AG04449 (cell line): Measurements from ENCODE around the gene TLK2.
"Not testable (repeated sequence)": the region's sequence is repeated elsewhere in the genome, so short reads cannot be mapped to it uniquely, and the experiment has no call there.

Experiments
- CTCF ChIA-PET: fragments of 350-600 bp; formaldehyde crosslinking; extraction: SDS; loops from one replicate; lab custom pipeline; 2021; ENCODE audit warnings: antibody characterized with exemption; lab: Yijun Ruan, JAX
- POLR2A ChIA-PET: fragments of 400-600, 350-600 bp; formaldehyde crosslinking; extraction: SDS; loops from one replicate; lab custom pipeline; 2020; ENCODE audit warnings: antibody characterized with exemption, inconsistent platforms; lab: Yijun Ruan, JAX
- DNase-seq: peaks from one replicate; pipeline ENCODE4 v3.0.0-alpha.2; 2010; ENCODE audit warnings: low read depth, low spot score
- H3K4me3 ChIP-seq: 2 replicates; pipeline ENCODE4 v1.5.1; 2011; ENCODE audit warnings: low read depth, mild to moderate bottlenecking, control low read depth, low read length
- CTCF ChIP-seq: IDR thresholded peaks from one replicate; pipeline ENCODE4 v1.5.1; 2011; ENCODE audit warnings: mild to moderate bottlenecking, moderate library complexity, low read length, control low read depth, inconsistent platforms; ENCODE audit not compliant: insufficient read depth; ENCODE audit errors: missing control alignments

The TLK2 gene

DNA sequence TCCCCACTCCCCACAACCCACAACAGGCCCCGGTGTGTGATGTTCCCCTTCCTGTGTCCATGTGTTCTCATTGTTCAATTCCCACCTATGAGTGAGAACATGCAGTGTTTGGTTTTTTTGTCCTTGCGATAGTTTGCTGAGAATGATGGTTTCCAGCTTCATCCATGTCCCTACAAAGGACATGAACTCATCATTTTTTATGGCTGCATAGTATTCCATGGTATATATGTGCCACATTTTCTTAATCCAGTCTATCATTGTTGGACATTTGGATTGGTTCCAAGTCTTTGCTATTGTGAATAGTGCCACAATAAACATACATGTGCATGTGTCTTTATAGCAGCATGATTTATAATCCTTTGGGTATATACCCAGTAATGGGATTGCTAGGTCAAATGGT lies 82.3 kb downstream of the TLK2 start:
- POLR2A ChIA-PET, DNase-seq, CTCF ChIA-PET, H3K4me3 ChIP-seq: not testable (repeated sequence)

GRCh38 chr17:62562656-62563055 lies 84.0 kb downstream of the TLK2 start:
- H3K4me3 ChIP-seq = no peak overlapping the region
- POLR2A ChIA-PET = interaction anchor here (0.6 kb wide), 1 partner anchor 121 kb away, joined by 4 read pairs; no protein-coding TSS in a partner anchor
- TF ChIP-seq CTCF = no peak
- no peak for DNase-seq
- CTCF ChIA-PET = no interaction called here

GRCh38 chr17:62565817-62566216 lies 87.2 kb downstream of the TLK2 start:
- no peak for TF ChIP-seq CTCF
- no peak overlapping the region for H3K4me3 ChIP-seq
- POLR2A ChIA-PET = no interaction called here
- CTCF ChIA-PET = interaction anchor here (0.6 to 1.0 kb wide), 2 partner anchors 19 to 400 kb away, joined by 3 read pairs; no protein-coding TSS in a partner anchor
- peak; percentile 44 for DNase-seq

- no peak for TF ChIP-seq CTCF
- ChIA-PET POLR2A (no interaction called here), CTCF (no interaction called here)
- H3K4me3 ChIP-seq = no peak overlapping the region
- no peak for DNase-seq
Observed at GRCh38 chr17:62566996-62567578, 88.5 kb downstream of the TLK2 start.

DNA sequence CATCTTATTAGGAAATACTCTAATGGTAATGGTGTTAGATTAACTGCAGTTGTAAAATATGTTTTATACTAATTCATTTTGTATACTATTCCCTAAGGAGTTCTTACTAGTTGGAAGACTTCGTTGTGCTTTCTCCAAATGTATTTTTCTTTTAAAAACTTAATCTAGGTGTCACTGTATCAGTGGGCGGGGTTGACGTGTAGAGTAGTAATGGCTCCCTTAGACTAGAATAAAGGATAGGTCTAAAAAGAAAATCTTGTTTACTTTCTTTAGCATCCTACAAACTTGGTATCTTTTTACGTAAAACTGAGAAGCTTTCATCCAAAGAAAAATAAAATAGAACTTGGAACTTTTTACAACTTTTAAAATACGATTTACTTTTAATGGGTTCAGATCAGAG lies 93.9 kb downstream of the TLK2 start:
- H3K4me3 ChIP-seq = no peak overlapping the region
- TF ChIP-seq CTCF = no peak
- CTCF ChIA-PET = interaction anchor here (0.6 to 1.5 kb wide), 2 partner anchors 14 to 20 kb away, joined by 3 to 6 read pairs; no protein-coding TSS in a partner anchor
- no peak for DNase-seq
- POLR2A ChIA-PET = no interaction called here

- no peak overlapping the region for H3K4me3 ChIP-seq
- ChIA-PET CTCF (interaction anchor here (1.5 kb wide), 1 partner anchor 20 kb away, joined by 6 read pairs; no protein-coding TSS in a partner anchor), POLR2A (no interaction called here)
- TF ChIP-seq CTCF = no peak
- DNase-seq = no peak
Observed at GRCh38 chr17:62572888-62573401, 94.3 kb downstream of the TLK2 start.
